CD4-positive, CD25-positive, alpha-beta regulatory T cell (primary cell): ENCODE results near the gene TEX261. TPM values are rescaled to one million over a fixed set of nuclear protein-coding genes. Genes with fewer than 3 reads are reported as not detected.

ENCODE experiments used
- polyA plus RNA-seq, 4 donors: library from polyadenylated mRNA; unstranded; fragments of 300-500 nt; fragmentation: Illumina TruSeq; gene quantifications; one replicate each; pipeline ENCODE4 v1.2.3, GENCODE V29; 2021
- total RNA-seq: library from RNA; stranded (reverse); gene quantifications from one replicate; pipeline ENCODE4 v1.2.3, GENCODE V29; 2022

The TEX261 gene
- total and polyA plus RNA-seq, 5 donors from 2014 or later: 30.2 to 37.8 (median 33.2) TPM

Other genes with a start within 250 kb of the TEX261 start
- gene ADD2, start 226.7 kb downstream of the TEX261 start, total RNA-seq: 0.67 TPM
- under 1 TPM in 1 of 4 donors, not detected in 3; 0.02 TPM for gene ADD2, start 226.7 kb downstream of the TEX261 start, polyA plus RNA-seq
- not detected for gene FIGLA, start 204.2 kb downstream of the TEX261 start, total RNA-seq
- gene FIGLA, start 204.2 kb downstream of the TEX261 start, polyA plus RNA-seq: not detected
- not detected for gene CLEC4F, start 174.3 kb downstream of the TEX261 start, total RNA-seq
- gene CLEC4F, start 174.3 kb downstream of the TEX261 start, polyA plus RNA-seq: not detected
- not detected for gene CD207, start 159.1 kb downstream of the TEX261 start, total RNA-seq
- gene CD207, start 159.1 kb downstream of the TEX261 start, polyA plus RNA-seq: not detected
- not detected for gene VAX2, start 94.3 kb downstream of the TEX261 start, total RNA-seq
- not detected for gene VAX2, start 94.3 kb downstream of the TEX261 start, polyA plus RNA-seq
- not detected for gene ATP6V1B1, start 59.0 kb downstream of the TEX261 start, total RNA-seq
- not detected for gene ATP6V1B1, start 59.0 kb downstream of the TEX261 start, polyA plus RNA-seq
- gene ANKRD53, start 16.2 kb downstream of the TEX261 start, total RNA-seq: 0.94 TPM
- gene ANKRD53, start 16.2 kb downstream of the TEX261 start, polyA plus RNA-seq: under 1 TPM in 1 of 4 donors, not detected in 3; 0.09 TPM
- 89.0 TPM for gene NAGK, start 73.8 kb upstream of the TEX261 start, total RNA-seq
- gene NAGK, start 73.8 kb upstream of the TEX261 start, polyA plus RNA-seq: 10 to 100 TPM; 63.8 to 81.3 (median 80.3) TPM
- 12.8 TPM for gene MCEE, start 135.4 kb upstream of the TEX261 start, total RNA-seq
- gene MCEE, start 135.4 kb upstream of the TEX261 start, polyA plus RNA-seq: 10 to 100 TPM; 24.6 to 38.2 (median 33.4) TPM
- 28.3 TPM for gene MPHOSPH10, start 135.8 kb upstream of the TEX261 start, total RNA-seq
- gene MPHOSPH10, start 135.8 kb upstream of the TEX261 start, polyA plus RNA-seq: 10 to 100 TPM; 18.0 to 23.1 (median 20.1) TPM
- 2.9 TPM for gene PAIP2B, start 232.2 kb upstream of the TEX261 start, total RNA-seq
- 1 to 10 TPM; 2.1 to 2.9 (median 2.4) TPM for gene PAIP2B, start 232.2 kb upstream of the TEX261 start, polyA plus RNA-seq